Neural crest cell (in vitro differentiated cells): ENCODE data around the gene ACACB. TPM values are rescaled to one million over a fixed set of nuclear protein-coding genes. Genes with fewer than 3 reads are reported as not detected.
"Not testable (repeated sequence)": the region's sequence is repeated elsewhere in the genome, so short reads cannot be mapped to it uniquely, and the experiment has no call there.

ENCODE experiments used
- DNase-seq: peaks from one replicate; pipeline ENCODE4 v3.0.0; 2021; ENCODE audit warnings: low read depth, mixed read lengths, low spot score
- H3K27ac Mint-ChIP-seq: one replicate; pipeline ENCODE4 v1.8.0; 2021; ENCODE audit warnings: mild to moderate bottlenecking, mixed read lengths; ENCODE audit not compliant: unreplicated experiment
- H3K27me3 Mint-ChIP-seq: 2 replicates; pipeline ENCODE4 v1.8.0; 2021; ENCODE audit warnings: low read depth, mild to moderate bottlenecking, mixed read lengths
- H3K36me3 Mint-ChIP-seq: 2 replicates; pipeline ENCODE4 v1.8.0; 2021; ENCODE audit warnings: low read depth, mild to moderate bottlenecking, mixed read lengths
- H3K4me1 Mint-ChIP-seq: 2 replicates; pipeline ENCODE4 v1.8.0; 2021; ENCODE audit warnings: mixed read lengths
- H3K4me3 Mint-ChIP-seq: one replicate; pipeline ENCODE4 v1.8.0; 2021; ENCODE audit warnings: mild to moderate bottlenecking, mixed read lengths
- H3K9me3 Mint-ChIP-seq: 2 replicates; pipeline ENCODE4 v1.8.0; 2021; ENCODE audit warnings: mixed read lengths
- CTCF ChIP-seq: fragments of 200-600 bp; sonication (generic); conservative IDR thresholded peaks from 2 replicates; pipeline ENCODE4 v1.5.0; 2021; ENCODE audit warnings: antibody characterized with exemption, mild to moderate bottlenecking
- total RNA-seq: library from RNA; stranded (reverse); gene quantifications from 2 replicates; pipeline ENCODE4 v1.2.1, GENCODE V29; 2021

ACACB gene
- total RNA-seq, 1 donor from 2014 or later, result 15.9 TPM

- peaks cover 5% of the 10 kb centered on the region for H3K4me1 Mint-ChIP-seq
- peaks cover 1% of the 10 kb centered on the region for H3K9me3 Mint-ChIP-seq
- H3K4me3 Mint-ChIP-seq, result no peak overlapping the region
These were observed 51.4 kb downstream of the ACACB start for GRCh38 chr12:109167781-109168180.

GRCh38 chr12:109169262-109169661, 52.9 kb downstream of the ACACB start:
- Mint-ChIP-seq H3K4me1 (no peaks in the 10 kb centered on the region), H3K9me3 (peaks cover 3% of the 10 kb centered on the region), H3K36me3 (peaks cover 33% of the 10 kb centered on the region), H3K27ac (no peak overlapping the region), H3K4me3 (no peak overlapping the region), H3K27me3 (no peaks in the 10 kb centered on the region)
- no peak for DNase-seq
- TF ChIP-seq CTCF, result no peak

More at GRCh38 chr12:109167781-109168180, 51.4 kb downstream of the ACACB start:
- no peak for DNase-seq
- no peak for TF ChIP-seq CTCF
- H3K27me3 Mint-ChIP-seq, result no peaks in the 10 kb centered on the region
- H3K36me3 Mint-ChIP-seq, result peaks cover 23% of the 10 kb centered on the region
- H3K27ac Mint-ChIP-seq, result no peak overlapping the region

GRCh38 chr12:109169686-109170085, 53.3 kb downstream of the ACACB start:
- peaks cover 3% of the 10 kb centered on the region for H3K9me3 Mint-ChIP-seq
- H3K27me3 Mint-ChIP-seq, result no peaks in the 10 kb centered on the region
- no peak overlapping the region for H3K27ac Mint-ChIP-seq
- H3K4me3 Mint-ChIP-seq, result no peak overlapping the region
- H3K36me3 Mint-ChIP-seq, result peaks cover 35% of the 10 kb centered on the region
- no peak for TF ChIP-seq CTCF
- H3K4me1 Mint-ChIP-seq, result no peaks in the 10 kb centered on the region
- DNase-seq, result no peak

- Mint-ChIP-seq H3K27ac (no peak overlapping the region), H3K4me1 (no peaks in the 10 kb centered on the region), H3K4me3 (no peak overlapping the region), H3K9me3 (peaks cover 3% of the 10 kb centered on the region), H3K36me3 (peaks cover 35% of the 10 kb centered on the region), H3K27me3 (no peaks in the 10 kb centered on the region)
- TF ChIP-seq CTCF, result no peak
- no peak for DNase-seq
These were observed 53.9 kb downstream of the ACACB start for GRCh38 chr12:109170324-109170723.

GRCh38 chr12:109172787-109173186, 56.4 kb downstream of the ACACB start:
- DNase-seq, H3K27ac Mint-ChIP-seq: not testable (repeated sequence)

GRCh38 chr12:109173443-109174240, 57.3 kb downstream of the ACACB start:
- Mint-ChIP-seq H3K27me3 (no peaks in the 10 kb centered on the region), H3K4me1 (no peaks in the 10 kb centered on the region), H3K9me3 (peaks cover 3% of the 10 kb centered on the region), H3K36me3 (peaks cover 38% of the 10 kb centered on the region), H3K4me3 (no peak overlapping the region), H3K27ac (no peak overlapping the region)
- TF ChIP-seq CTCF, result no peak
- no peak for DNase-seq

More at GRCh38 chr12:109172787-109173186, 56.4 kb downstream of the ACACB start:
- not testable (repeated sequence) for H3K4me3 Mint-ChIP-seq, H3K27me3 Mint-ChIP-seq, H3K4me1 Mint-ChIP-seq, H3K9me3 Mint-ChIP-seq
- peaks cover 39% of the 10 kb centered on the region for H3K36me3 Mint-ChIP-seq
